CD14-positive monocyte (primary cell): ENCODE data around the gene MACROD2. TPM values are rescaled to one million over a fixed set of nuclear protein-coding genes. Genes with fewer than 3 reads are reported as not detected.

Source experiments
- DNase-seq, 3 donors: peaks; one replicate each; pipeline ENCODE4 v3.0.0-alpha.2; 2011 to 2022
- H2AFZ ChIP-seq: 2 replicates; pipeline ENCODE4 v1.6.0; 2012; ENCODE audit warnings: mild to moderate bottlenecking, low read depth, low read length, inconsistent platforms; ENCODE audit not compliant: insufficient read depth, poor library complexity, severe bottlenecking
- H3K27ac ChIP-seq, 2 donors: 1 replicate in 1 of 2; 2 replicates in 1 of 2; pipeline ENCODE4 v1.5.1; 2012 to 2013; ENCODE audit warnings: low read length in 2 of 2, control low read depth in 1 of 2, inconsistent platforms in 1 of 2, low read depth in 1 of 2, mild to moderate bottlenecking in 1 of 2
- H3K27me3 ChIP-seq, 2 donors: one replicate each; pipeline versions ENCODE4 v1.6.0 to v1.6.1; 2011 to 2013; ENCODE audit warnings: low read length in 2 of 2; ENCODE audit not compliant: control insufficient read depth in 2 of 2, insufficient read depth in 2 of 2
- H3K36me3 ChIP-seq, 2 donors: replicated peaks in 1 of 2; 1 replicate in 1 of 2; 2 replicates in 1 of 2; pipeline versions ENCODE4 v1.5.1 to v1.6.1; 2012 to 2013; ENCODE audit warnings: low read length in 2 of 2, control low read depth in 1 of 2, inconsistent platforms in 1 of 2, mild to moderate bottlenecking in 1 of 2; ENCODE audit not compliant: insufficient read depth in 2 of 2, control insufficient read depth in 1 of 2
- H3K4me1 ChIP-seq, 2 donors: 1 replicate in 1 of 2; 2 replicates in 1 of 2; pipeline versions ENCODE4 v1.5.1 to v1.6.1; 2012 to 2013; ENCODE audit warnings: low read length in 2 of 2, control low read depth in 1 of 2, inconsistent platforms in 1 of 2, mild to moderate bottlenecking in 1 of 2, moderate library complexity in 1 of 2; ENCODE audit not compliant: insufficient read depth in 2 of 2, control insufficient read depth in 1 of 2
- H3K4me2 ChIP-seq: replicated peaks from 2 replicates; pipeline ENCODE3; 2012; ENCODE audit warnings: low read length, moderate library complexity, mild to moderate bottlenecking; ENCODE audit not compliant: poor library complexity, severe bottlenecking; ENCODE audit errors: extremely low read depth
- H3K4me3 ChIP-seq, 3 experiments: fragments of 200-600 bp in 1 of 3; sonication (generic) in 1 of 3; replicated peaks in 1 of 3; 1 replicate in 2 of 3; 2 replicates in 1 of 3; pipeline ENCODE4 v1.5.1; 2011 to 2013; ENCODE audit warnings: low read length in 3 of 3, mild to moderate bottlenecking in 3 of 3, control low read depth in 2 of 3, low read depth in 2 of 3, inconsistent platforms in 1 of 3, moderate library complexity in 1 of 3
- H3K79me2 ChIP-seq: 2 replicates; pipeline ENCODE4 v1.6.0; 2012; ENCODE audit warnings: mild to moderate bottlenecking, control low read depth, inconsistent platforms, low read length, moderate library complexity; ENCODE audit not compliant: insufficient read depth
- H3K9ac ChIP-seq: 2 replicates; pipeline ENCODE4 v1.6.0; 2017; ENCODE audit warnings: low read length, mild to moderate bottlenecking; ENCODE audit not compliant: insufficient read depth, poor library complexity, severe bottlenecking
- H3K9me3 ChIP-seq, 2 donors: replicated peaks in 1 of 2; 1 replicate in 1 of 2; 2 replicates in 1 of 2; pipeline versions ENCODE4 v1.5.1 to v1.6.1; 2012 to 2013; ENCODE audit warnings: low read length in 2 of 2, control low read depth in 1 of 2; ENCODE audit not compliant: control insufficient read depth in 1 of 2, insufficient read depth in 1 of 2
- H4K20me1 ChIP-seq: 2 replicates; pipeline ENCODE4 v1.6.0; 2012; ENCODE audit warnings: mild to moderate bottlenecking, low read length, control low read depth, moderate library complexity; ENCODE audit not compliant: insufficient read depth
- H3K27ac Mint-ChIP-seq, 7 donors: one replicate each; pipeline ENCODE4 v1.8.0; 2020; ENCODE audit warnings: mild to moderate bottlenecking in 7 of 7, mixed read lengths in 7 of 7, moderate library complexity in 6 of 7, inconsistent platforms in 2 of 7
- H3K27me3 Mint-ChIP-seq, 3 donors: one replicate each; pipeline ENCODE4 v1.8.0; 2021 to 2022; ENCODE audit warnings: low read depth in 3 of 3, mild to moderate bottlenecking in 3 of 3, mixed read lengths in 3 of 3, moderate library complexity in 3 of 3, inconsistent platforms in 1 of 3
- H3K36me3 Mint-ChIP-seq, 2 donors: one replicate each; pipeline ENCODE4 v1.8.0; 2020; ENCODE audit warnings: mixed read lengths in 2 of 2, inconsistent platforms in 1 of 2, mild to moderate bottlenecking in 1 of 2
- H3K4me1 Mint-ChIP-seq: one replicate; pipeline ENCODE4 v1.8.0; 2020; ENCODE audit warnings: mild to moderate bottlenecking, mixed read lengths
- H3K4me3 Mint-ChIP-seq, 2 donors: one replicate each; pipeline ENCODE4 v1.8.0; 2020; ENCODE audit warnings: mild to moderate bottlenecking in 2 of 2, mixed read lengths in 2 of 2, moderate library complexity in 1 of 2
- H3K9me3 Mint-ChIP-seq, 7 donors: one replicate each; pipeline ENCODE4 v1.8.0; 2020 to 2022; ENCODE audit warnings: mixed read lengths in 7 of 7, mild to moderate bottlenecking in 6 of 7, moderate library complexity in 6 of 7, inconsistent platforms in 2 of 7
- CTCF ChIP-seq: fragments of 200-600 bp; IDR thresholded peaks from one replicate; pipeline ENCODE4 v1.8.0; 2022; ENCODE audit warnings: antibody characterized with exemption, mild to moderate bottlenecking
- WGBS: methylation state at CpG from one replicate; pipeline ENCODE4 v1.1.5; 2013; ENCODE audit warnings: missing lambda C conversion rate; ENCODE audit not compliant: insufficient coverage; 5-methylcytosine and 5-hydroxymethylcytosine counted together
- intact Hi-C, 2 donors: fragments of 100-400 bp; cut with micrococcal nuclease; formaldehyde crosslinking; loops; one replicate each; pipeline versions ENCODE4 v1.15.0 to v1.15.1; 2023
- polyA plus RNA-seq, 3 donors: library from polyadenylated mRNA; depleted of rRNA in 1 of 3; unstranded in 2 of 3; stranded (reverse) in 1 of 3; fragments of 300-500 nt in 2 of 3; fragments of >200 nt in 1 of 3; fragmentation: Illumina TruSeq in 2 of 3; gene quantifications; 1 replicate in 2 of 3; 2 replicates in 1 of 3; pipeline ENCODE4 v1.2.3, GENCODE V29; 2012 to 2021

MACROD2 gene
- polyA plus RNA-seq, 3 donors: 0.23 TPM; not detected in 2

DNA sequence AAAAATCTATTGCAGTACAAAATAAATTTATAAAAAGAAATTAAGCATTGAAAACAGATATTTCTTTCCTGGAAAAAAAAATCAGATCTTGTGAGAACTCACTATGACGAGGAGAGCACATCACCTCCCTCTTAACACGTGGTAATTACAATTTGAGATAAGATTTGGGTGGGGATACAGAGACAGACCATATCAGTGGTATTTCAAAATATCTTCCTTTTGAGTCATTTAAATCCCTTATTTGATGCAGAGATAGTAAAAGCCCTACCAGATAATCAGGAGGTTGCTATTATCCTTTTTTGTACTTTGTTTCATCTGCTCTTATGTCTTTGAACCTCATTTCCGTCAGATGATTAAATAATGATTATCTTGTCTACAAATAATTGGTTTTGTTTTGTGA lies 1777.5 kb downstream of the MACROD2 start:
- no peaks in the 10 kb centered on the region for H4K20me1 ChIP-seq
- no CpG with 5 or more reads among the region's 3 CpGs for WGBS
- no peak for DNase-seq
- intact Hi-C loops: no loop called here
- H3K27me3 ChIP-seq: no peaks in the 10 kb centered on the region
- H3K4me3 Mint-ChIP-seq: no peak overlapping the region
- H3K36me3 Mint-ChIP-seq: no peaks in the 10 kb centered on the region
- no peak overlapping the region for H3K4me3 ChIP-seq
- no peaks in the 10 kb centered on the region for H3K36me3 ChIP-seq
- no peak overlapping the region for H3K27ac ChIP-seq
- H2AFZ ChIP-seq: no peak overlapping the region
- H3K9me3 ChIP-seq: no peaks in the 10 kb centered on the region
- H3K79me2 ChIP-seq: no peaks in the 10 kb centered on the region
- no peaks in the 10 kb centered on the region for H3K4me1 Mint-ChIP-seq
- H3K9ac ChIP-seq: no peak overlapping the region
- H3K4me1 ChIP-seq: no peaks in the 10 kb centered on the region
- peaks cover 0 to 15% (median 4%) of the 10 kb centered on the region in 7 donors for H3K9me3 Mint-ChIP-seq
- no peak overlapping the region for H3K27ac Mint-ChIP-seq
- no peak overlapping the region for H3K4me2 ChIP-seq
- no peak for TF ChIP-seq CTCF
- H3K27me3 Mint-ChIP-seq: no peaks in the 10 kb centered on the region

DNA sequence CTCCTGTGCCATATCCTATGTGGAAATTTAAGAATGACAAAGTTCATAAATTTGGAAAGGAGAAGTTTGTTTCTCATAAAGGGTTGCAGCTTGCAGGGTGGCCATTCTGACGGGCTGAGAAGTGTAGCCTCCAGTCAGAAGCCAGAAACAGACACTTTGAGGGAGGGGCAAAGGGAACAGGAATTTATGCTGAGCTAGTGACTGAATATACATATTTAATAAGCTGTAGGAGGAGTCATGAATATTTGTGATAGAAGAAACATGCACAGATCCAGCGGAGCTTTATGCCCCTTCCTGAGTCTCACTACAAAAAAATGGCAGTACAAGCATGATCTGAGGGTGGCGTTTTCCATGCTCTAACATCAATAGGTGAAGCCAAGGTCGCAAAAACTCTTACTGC lies 1779.6 kb downstream of the MACROD2 start:
- Mint-ChIP-seq H3K4me3 (no peak overlapping the region), H3K36me3 (no peaks in the 10 kb centered on the region), H3K9me3 (peaks cover 0 to 15% (median 4%) of the 10 kb centered on the region in 7 donors), H3K27me3 (no peaks in the 10 kb centered on the region), H3K27ac (no peak overlapping the region), H3K4me1 (no peaks in the 10 kb centered on the region)
- no peaks in the 10 kb centered on the region for H3K9me3 ChIP-seq
- no peak overlapping the region for H2AFZ ChIP-seq
- no peaks in the 10 kb centered on the region for H3K79me2 ChIP-seq
- 75% methylated on average over 1 of the region's 4 CpGs for WGBS
- H3K4me3 ChIP-seq: no peak overlapping the region
- H4K20me1 ChIP-seq: no peaks in the 10 kb centered on the region
- H3K36me3 ChIP-seq: no peaks in the 10 kb centered on the region
- no peaks in the 10 kb centered on the region for H3K4me1 ChIP-seq
- H3K27me3 ChIP-seq: no peaks in the 10 kb centered on the region
- no peak overlapping the region for H3K27ac ChIP-seq
- TF ChIP-seq CTCF: no peak
- no peak overlapping the region for H3K4me2 ChIP-seq
- no peak overlapping the region for H3K9ac ChIP-seq
- intact Hi-C loops: no loop called here
- no peak for DNase-seq
